Uterus (tissue), 2 donors: ENCODE results near the gene B3GNT8.

ENCODE experiments used
- CTCF ChIP-seq, 4 experiments: fragments of 200-600 bp in 2 of 4; fragments of 450-650 bp in 2 of 4; sonication (generic) in 2 of 4; IDR thresholded peaks; one replicate each; pipeline ENCODE4 v1.5.1; 2016 to 2019; ENCODE audit warnings: antibody characterized with exemption in 4 of 4, mild to moderate bottlenecking in 2 of 4, moderate library complexity in 1 of 4
- POLR2A ChIP-seq, 2 donors: fragments of 450-650 bp; IDR thresholded peaks; one replicate each; pipeline ENCODE4 v1.6.1; 2016; ENCODE audit warnings: antibody characterized with exemption in 2 of 2, mild to moderate bottlenecking in 1 of 2, moderate library complexity in 1 of 2

DNA sequence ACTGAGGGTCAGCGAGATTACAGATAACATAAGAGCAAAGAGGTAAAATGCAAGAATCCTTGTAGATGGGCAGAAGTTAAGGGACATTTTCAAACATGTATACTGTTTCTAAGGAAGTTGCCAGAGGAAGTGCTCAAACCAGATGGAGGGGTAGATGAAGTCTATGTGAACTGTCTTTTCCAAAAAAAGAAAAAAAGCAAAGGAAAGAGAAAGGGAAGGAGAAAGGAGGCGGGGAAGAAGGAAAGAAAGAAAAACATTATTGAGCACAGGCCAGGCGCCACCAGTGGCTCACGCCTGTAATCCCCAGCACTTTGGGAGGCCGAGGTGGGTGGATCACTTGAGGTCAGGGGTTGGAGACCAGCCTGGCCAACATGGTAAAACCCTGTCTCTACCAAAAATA lies 7.3 kb upstream of the B3GNT8 start:
- TF ChIP-seq POLR2A (IDR thresholded peaks at IDR 0.05) (no peak), CTCF (IDR thresholded peaks at IDR 0.05) (no peak)
